Smooth muscle cell of trachea (primary cell): Measurements from ENCODE around the gene LY6G6D. TPM values are rescaled to one million over a fixed set of nuclear protein-coding genes. Genes with fewer than 3 reads are reported as not detected.

ENCODE experiments used
- total RNA-seq: library from RNA; depleted of rRNA; stranded (reverse); fragments of >200 nt; gene quantifications from 2 replicates; pipeline ENCODE4 v1.2.1, GENCODE V29; 2014

Gene LY6G6D
- total RNA-seq = not detected in 2 replicates

GRCh38 chr6:31715022-31715958 is at the start of gene LY6G6D:
Gene LY6G6D (plus strand): TSS chr6:31715348. CDS start chr6:31715356, 8 bp downstream.

GRCh38 chr6:31665501-31666336 is 49.4 kb upstream of the LY6G6D start, which contains the start of gene CSNK2B:
Gene CSNK2B (plus strand): TSS chr6:31666080. CDS start chr6:31666832, 752 bp downstream.

DNA sequence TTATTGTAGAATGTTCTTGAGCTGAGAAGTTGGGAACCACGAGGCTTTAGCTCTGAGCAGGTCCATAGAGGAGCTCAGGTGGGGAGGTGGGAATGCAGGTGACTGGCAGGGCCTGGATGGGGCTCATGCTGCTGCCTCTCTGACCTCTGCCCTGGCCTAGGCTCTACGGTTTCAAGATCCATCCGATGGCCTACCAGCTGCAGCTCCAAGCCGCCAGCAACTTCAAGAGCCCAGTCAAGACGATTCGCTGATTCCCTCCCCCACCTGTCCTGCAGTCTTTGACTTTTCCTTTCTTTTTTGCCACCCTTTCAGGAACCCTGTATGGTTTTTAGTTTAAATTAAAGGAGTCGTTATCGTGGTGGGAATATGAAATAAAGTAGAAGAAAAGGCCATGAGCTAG is 45.5 kb upstream of the LY6G6D start, which contains the start of gene LY6G5B:
Gene LY6G5B, plus strand, starts transcription at position 301 of the 400 bp plus-strand sequence. CDS start 975 bp downstream, outside the sequence.

GRCh38 chr6:31680226-31681134 is 34.7 kb upstream of the LY6G6D start, which contains the start of gene LY6G5C:
Gene LY6G5C (minus strand): TSS chr6:31681067. CDS start chr6:31680373, 694 bp downstream.

DNA sequence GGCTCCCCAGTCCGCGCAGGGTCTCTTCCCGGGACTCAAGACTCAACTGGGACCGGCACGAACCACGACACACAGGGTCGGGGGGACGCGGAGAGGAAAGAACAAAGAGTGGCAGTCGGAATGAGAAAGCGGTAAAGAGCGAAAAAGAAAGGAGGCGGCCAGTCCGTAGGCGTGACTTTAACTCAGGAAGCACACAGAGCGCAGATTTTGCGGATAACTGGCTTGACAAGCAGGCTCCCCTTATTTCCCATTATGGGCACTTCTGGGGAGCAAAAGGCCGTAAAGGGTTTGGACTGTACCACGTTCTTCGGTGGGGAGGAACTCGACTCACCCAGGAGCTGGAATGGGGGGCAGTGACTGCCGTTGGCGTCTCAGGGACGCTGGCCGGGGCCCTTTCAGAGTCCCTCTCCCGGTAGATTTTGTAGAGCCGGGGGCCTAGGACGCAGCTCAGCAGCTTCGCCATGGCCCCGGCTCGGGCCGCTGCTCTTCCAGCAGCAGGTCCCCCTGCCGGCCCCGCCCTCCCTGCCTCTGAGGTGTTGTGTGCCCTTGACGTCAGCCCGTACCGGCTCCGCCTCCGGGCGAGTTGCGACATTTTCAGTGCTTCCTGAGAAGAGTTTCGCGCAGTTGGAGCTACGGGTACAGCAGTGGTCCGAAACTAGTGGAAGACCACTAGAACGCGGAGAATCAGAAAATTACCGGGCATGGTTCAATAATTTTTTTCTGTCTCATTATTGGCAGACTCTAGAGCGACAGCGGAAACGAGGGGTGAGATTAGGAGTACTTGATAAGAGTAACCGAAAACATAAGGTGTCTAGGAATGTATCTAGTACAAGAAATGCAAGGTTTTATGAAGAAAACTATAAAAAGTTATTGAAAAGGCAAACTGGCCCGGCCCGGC is 12.1 kb upstream of the LY6G6D start, which contains the start of gene ABHD16A:
Gene ABHD16A, minus strand, starts transcription at position 506 of the 898 bp plus-strand sequence. Its CDS starts 43 bp downstream, at position 463.

DNA sequence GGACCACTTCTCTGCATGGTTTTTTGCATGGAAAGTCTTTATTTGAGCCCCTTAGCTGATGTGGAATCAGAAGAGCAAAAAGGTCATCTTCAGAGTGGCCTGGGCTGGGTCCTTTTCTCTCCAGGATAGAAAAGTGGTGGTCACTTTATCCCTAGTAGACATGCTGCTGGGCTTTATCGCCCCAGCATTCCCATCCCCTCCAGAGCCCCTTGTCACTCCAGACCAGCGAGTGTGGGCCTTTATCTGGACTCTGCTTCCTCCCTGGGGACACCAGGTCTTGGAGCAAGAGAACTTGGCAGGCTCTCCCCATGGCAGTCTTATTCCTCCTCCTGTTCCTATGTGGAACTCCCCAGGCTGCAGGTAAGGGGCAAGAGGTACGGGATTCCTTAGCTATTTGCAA is 8.5 kb upstream of the LY6G6D start, which contains the start of gene LY6G6F:
Gene LY6G6F, plus strand, starts transcription at position 268 of the 400 bp plus-strand sequence. Its CDS starts 41 bp downstream, at position 309.

GRCh38 chr6:31721351-31722020 is 6.3 kb downstream of the LY6G6D start, which contains the start of gene LY6G6C:
Gene LY6G6C (minus strand): TSS chr6:31721746. CDS start chr6:31721679, 67 bp downstream.

DNA sequence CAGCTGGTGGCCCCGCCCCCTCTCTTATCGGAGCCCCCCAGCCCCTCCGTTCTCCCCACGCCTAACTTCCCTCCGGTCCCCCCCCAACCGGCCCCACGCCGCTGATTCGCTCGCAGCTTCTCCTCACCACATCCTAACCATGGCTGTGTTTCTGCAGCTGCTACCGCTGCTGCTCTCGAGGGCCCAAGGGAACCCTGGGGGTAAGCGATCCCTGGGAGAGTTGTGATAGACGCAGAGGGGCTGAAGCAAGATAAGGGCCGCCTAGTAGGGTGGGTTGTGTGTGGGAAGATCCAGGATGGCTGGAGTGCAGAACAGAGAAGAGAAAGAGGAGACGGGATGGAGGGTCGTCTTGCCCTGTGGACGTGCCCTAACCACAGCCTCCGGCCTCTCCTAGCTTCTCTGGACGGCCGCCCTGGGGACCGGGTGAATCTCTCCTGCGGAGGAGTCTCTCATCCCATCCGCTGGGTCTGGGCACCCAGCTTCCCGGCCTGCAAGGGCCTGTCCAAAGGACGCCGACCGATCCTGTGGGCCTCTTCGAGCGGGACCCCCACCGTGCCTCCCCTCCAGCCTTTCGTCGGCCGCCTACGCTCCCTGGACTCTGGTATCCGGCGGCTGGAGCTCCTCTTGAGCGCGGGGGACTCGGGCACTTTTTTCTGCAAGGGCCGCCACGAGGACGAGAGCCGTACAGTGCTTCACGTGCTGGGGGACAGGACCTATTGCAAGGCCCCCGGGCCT is 8.3 kb downstream of the LY6G6D start, which contains the start of gene MPIG6B:
Gene MPIG6B, plus strand, starts transcription at position 129 of the 735 bp plus-strand sequence. Its CDS starts 11 bp downstream, at position 140.

DNA sequence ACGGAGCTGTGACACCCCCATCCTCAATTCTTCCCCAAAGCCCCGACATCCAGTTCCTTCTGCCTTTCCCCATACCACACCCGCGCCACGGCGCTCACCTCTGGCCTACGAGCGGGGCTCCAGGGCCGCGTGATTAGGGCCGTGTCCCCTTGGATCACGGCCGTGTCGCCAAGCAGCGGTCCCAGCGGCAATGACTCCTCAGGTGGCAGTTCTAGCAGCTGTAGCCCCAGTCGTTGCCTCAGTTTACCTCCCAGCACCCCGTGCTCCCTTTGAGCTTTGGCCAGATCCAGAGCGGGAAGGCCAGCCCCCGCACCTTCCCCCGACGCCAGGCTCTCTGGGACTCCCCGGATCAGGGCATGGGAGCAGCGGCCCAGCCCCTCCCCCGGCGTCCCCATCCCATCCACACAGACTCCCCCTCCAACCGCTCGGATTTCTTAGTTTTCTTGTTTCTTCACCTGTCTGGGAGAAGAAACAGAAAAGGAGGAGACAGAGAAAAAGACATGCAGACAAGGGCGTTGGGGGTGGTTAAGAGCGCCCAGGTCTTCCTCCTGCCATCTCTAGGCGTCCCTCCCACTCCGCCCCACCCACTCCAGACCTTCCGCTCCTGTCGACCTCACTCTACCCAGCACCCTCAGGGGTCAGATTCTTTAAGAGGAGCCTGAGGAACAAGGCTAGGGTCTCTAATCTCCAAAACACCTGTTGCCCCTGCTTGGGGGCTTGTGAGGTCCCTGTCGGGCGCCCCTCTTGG is 13.8 kb downstream of the LY6G6D start, which contains the start of gene DDAH2:
Gene DDAH2, minus strand, starts transcription at position 533 of the 748 bp plus-strand sequence. Its CDS starts 138 bp downstream, at position 395.

DNA sequence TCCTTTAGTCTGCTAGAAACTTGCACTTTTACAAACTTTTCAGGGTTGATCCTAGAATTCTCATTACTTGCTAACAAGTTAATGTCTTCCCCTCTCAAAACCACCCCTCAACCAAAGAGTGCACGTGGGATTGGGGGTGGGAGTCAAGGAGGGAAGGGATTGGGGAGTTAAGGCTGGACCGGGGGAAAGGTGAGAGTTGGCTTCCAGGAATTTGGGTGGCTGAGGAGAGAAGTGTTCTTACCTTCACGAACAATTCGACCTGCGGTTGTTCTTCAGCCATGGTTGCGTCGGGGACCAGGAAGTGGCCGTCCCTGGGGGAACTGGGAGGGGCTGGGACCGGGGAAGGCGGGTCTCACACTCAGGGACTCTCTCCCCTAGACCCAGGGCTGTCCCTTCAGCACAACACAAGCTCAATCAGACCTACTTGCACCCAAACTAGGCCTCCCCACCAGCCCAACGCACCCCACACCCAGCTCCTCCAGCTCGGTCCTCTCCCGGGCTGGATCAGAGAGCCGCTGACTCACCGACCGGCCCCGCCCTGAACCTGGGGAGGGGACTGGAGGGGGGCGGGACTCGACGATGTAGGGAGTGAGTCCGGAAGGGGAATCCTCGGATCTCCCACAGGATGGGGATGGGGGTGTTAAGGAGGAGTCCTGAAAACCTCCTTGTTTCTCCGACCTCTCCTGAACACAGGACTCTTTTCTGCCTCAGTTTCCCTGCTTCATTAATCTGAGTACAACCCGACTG is 21.0 kb downstream of the LY6G6D start, which contains the start of gene CLIC1:
Gene CLIC1, minus strand, starts transcription at position 510 of the 747 bp plus-strand sequence. Its CDS starts 230 bp downstream, at position 280.

DNA sequence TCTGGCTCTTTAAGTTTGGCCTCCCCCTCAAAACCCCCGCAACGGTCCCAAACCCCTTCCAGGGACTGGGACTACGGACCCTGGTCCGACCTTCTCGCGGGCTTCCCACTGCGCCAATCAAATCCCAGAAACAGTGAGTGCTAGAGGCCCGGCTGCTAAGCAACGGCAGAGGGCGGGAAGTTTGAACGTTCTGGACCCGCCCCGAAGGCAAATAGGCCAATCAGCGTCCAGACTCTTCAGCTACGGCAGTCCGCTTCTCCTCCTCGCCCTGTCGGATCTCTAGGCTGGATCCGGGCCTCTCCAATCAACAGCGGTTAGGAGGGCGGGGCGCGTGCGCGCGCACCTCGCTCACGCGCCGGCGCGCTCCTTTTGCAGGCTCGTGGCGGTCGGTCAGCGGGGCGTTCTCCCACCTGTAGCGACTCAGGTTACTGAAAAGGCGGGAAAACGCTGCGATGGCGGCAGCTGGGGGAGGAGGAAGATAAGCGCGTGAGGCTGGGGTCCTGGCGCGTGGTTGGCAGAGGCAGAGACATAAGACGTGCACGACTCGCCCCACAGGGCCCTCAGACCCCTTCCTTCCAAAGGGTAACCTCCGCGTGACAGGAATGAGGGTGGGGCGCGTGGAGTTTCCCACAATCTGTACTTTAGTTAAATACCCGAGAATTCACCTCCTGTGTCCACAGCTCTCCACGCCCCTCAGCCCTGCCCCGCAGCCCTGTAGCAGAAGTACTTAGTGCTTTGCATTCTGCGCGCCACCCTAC is 24.7 kb downstream of the LY6G6D start, which contains the start of gene MSH5:
Gene MSH5, plus strand, starts transcription at position 367 of the 758 bp plus-strand sequence. CDS start 462 bp downstream, outside the sequence.

GRCh38 chr6:31762356-31762755 is 47.2 kb downstream of the LY6G6D start, which contains the start of gene SAPCD1:
Gene SAPCD1 (plus strand): TSS chr6:31762656. CDS start chr6:31763055, 399 bp downstream.

